Activated naive CD8-positive, alpha-beta T cell treated with anti-CD3 and anti-CD28 coated beads, Interleukin-2, amount 50 U/mL, for 24 hours (primary cell): ENCODE measurements around the gene AURKAIP1.
A peak's percentile ranks its signal among the peaks of the same experiment; 100 is the strongest.
"Not testable (repeated sequence)": the region's sequence is repeated elsewhere in the genome, so short reads cannot be mapped to it uniquely, and the experiment has no call there.

Source experiments
- ATAC-seq: fragments of 150-1000 bp; cut with Tn5 transposase; one replicate; pipeline ENCODE4 v1.10.0; 2021
- DNase-seq: peaks from one replicate; pipeline ENCODE4 v3.0.0; 2021
- H3K27ac Mint-ChIP-seq: one replicate; pipeline ENCODE4 v1.8.0; 2021; ENCODE audit warnings: mild to moderate bottlenecking, mixed read lengths
- H3K27me3 Mint-ChIP-seq: one replicate; pipeline ENCODE4 v1.8.0; 2021; ENCODE audit warnings: mixed read lengths
- H3K36me3 Mint-ChIP-seq: one replicate; pipeline ENCODE4 v1.8.0; 2021; ENCODE audit warnings: low read depth, mixed read lengths
- H3K4me1 Mint-ChIP-seq: one replicate; pipeline ENCODE4 v1.8.0; 2021; ENCODE audit warnings: mixed read lengths
- H3K4me3 Mint-ChIP-seq: one replicate; pipeline ENCODE4 v1.8.0; 2021; ENCODE audit warnings: mild to moderate bottlenecking, moderate library complexity, mixed read lengths
- H3K9me3 Mint-ChIP-seq: one replicate; pipeline ENCODE4 v1.8.0; 2021; ENCODE audit warnings: mixed read lengths

AURKAIP1 gene

DNA sequence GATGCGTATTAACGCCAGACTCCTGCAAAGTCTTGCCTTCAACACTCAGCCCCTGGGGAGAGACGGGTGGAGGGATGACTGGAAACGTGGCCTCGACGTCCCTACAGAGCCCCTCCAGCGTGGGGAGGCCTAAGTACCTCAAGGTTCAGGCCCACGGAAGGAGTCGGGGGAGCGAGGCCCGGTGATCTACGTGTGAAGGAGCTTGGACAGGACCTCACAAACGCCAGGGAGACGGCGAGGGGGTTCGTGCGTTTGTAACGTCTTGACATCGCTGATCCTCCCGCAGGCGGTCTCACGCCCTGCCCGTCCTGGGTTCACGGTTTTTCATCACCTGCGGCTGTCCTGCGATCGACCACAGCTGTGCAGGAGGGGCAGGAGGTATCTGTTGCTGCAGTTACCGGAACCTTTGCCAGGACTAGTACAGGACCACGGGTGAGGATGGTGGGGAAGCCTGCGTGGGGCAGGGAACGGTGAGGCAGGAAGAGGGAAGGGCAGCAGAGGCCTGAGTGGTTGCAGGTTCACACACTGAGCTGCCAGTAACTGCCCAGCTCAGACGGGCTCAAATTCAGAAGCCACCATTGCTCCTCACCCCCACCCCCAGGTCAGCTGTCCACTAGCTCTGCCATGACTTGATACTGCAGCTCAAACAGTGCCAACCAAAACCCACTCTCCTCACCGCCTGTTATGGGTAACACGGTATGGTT lies 25.0 kb upstream of the AURKAIP1 start:
- peak overlapping the region; percentile 89 for H3K27ac Mint-ChIP-seq
- peaks cover 58% of the 10 kb centered on the region for H3K4me1 Mint-ChIP-seq
- peak; percentile 35 for DNase-seq
- H3K36me3 Mint-ChIP-seq: peaks cover 68% of the 10 kb centered on the region
- no peaks in the 10 kb centered on the region for H3K9me3 Mint-ChIP-seq
- ATAC-seq: no peak
- H3K27me3 Mint-ChIP-seq: no peaks in the 10 kb centered on the region
- H3K4me3 Mint-ChIP-seq: peak overlapping the region; percentile 95

DNA sequence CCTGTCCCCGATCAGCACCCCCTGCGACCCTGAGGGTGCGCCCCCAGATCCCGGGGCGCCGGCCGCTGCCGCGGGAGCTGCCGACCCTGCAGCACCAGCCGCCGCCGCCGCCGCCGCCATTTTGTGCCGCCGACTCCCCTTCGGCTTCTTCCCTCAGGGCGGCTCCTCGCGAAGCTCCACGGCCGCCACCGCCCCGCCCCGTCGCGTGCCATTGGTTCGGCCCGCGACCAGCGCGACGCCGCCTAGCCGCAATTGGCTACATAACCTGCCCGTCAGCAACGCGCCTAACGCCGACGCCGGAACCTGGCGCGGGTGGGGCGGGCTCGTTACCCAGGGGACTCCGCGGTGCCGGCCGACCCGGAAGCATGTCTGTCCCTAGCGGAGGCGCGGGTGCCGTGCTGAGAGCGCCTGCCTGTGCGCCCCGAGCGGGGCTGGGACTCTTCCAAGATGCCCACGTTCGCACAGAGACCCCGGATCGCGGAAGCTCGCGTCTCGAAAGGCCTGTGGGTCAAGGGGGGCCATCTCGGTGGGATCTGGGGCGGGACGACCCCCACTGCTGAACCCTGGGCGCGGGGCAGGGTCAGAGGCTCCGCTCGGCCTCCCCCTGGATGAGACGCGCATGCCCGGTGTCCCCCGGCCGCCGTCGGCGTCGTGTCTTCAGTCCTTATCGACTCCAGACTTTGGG lies 24.3 kb upstream of the AURKAIP1 start, which contains the start of gene CCNL2:
Gene CCNL2 (minus strand): TSS at position 149 of the 685 bp plus-strand sequence. CDS start 29 bp downstream, at position 120.
- H3K4me1 Mint-ChIP-seq: peaks cover 57% of the 10 kb centered on the region
- peak; percentile 100 for DNase-seq
- peak within 1 kb of the TSS; percentile 91 for H3K27ac Mint-ChIP-seq

DNA sequence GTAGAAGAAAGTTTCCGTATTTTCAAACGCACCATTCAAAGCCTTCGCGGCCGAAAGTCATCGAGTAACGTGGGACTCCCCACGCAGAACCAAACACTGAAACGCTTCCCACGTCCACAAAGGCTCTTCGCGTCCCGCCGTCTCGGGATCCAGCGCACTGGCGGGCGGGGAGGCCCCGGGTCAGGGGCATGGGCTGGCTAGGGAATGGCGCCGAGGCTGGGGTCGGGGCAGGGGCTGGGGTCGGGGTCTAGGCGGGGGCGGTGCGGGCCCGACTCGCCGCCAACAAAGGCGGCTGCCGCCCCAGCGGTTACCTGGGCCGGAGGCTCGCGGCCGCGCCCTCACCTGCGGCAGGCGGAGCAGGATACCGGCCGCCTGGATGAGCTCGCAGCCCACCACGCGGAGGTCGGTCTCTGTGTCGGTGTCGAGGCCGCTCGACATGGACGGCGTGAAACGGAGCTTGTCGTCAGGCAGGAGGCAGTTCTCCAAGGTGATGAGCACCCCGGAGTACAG lies 23.7 kb upstream of the AURKAIP1 start:
- Mint-ChIP-seq H3K36me3 (peaks cover 68% of the 10 kb centered on the region), H3K4me3 (peak overlapping the region; percentile 95), H3K9me3 (no peaks in the 10 kb centered on the region), H3K27ac (peak overlapping the region; percentile 91), H3K27me3 (no peaks in the 10 kb centered on the region), H3K4me1 (peaks cover 59% of the 10 kb centered on the region)
- DNase-seq (no peak), ATAC-seq (no peak)

More for the DNA sequence above, 24.3 kb upstream of the AURKAIP1 start, which contains the start of gene CCNL2:
- ATAC-seq: peak; percentile 98
- Mint-ChIP-seq H3K36me3 (peaks cover 65% of the 10 kb centered on the region), H3K9me3 (no peaks in the 10 kb centered on the region), H3K27me3 (no peaks in the 10 kb centered on the region), H3K4me3 (peak within 1 kb of the TSS; percentile 95)

DNA sequence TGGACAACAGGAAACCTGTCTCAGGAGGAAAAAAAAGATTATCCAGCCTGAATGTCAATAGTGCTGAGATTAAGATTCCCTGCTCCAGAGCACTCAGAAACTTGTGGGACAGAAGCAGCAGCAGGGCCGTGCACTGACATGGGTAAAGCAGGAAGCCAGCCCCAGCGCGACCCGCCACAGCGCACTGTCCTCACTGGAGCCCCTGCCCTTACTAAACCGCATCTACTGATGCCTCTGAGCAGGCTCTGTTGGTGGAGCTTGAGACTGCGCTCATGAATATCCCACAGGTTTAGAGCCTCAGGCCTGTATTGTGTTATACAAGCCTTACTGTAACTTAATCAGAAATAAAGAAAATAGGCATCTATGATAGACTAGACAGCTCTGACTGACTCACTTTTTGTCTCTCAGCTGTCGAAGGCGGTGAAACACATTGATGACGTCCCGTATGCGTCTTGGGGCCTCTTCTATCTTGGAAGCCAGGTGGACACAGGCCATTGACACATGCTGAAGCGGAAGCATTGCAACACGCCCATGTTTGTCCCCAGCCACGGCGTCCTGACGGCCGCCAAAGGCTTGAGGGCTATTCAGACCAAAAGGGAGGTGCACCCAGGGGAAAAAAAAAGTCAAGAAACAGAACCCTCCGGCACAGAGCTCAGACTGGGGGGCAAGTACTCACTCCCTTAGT lies 23.0 kb upstream of the AURKAIP1 start:
- Mint-ChIP-seq H3K36me3 (peaks cover 68% of the 10 kb centered on the region), H3K27ac (peak overlapping the region; percentile 91), H3K9me3 (no peaks in the 10 kb centered on the region), H3K27me3 (no peaks in the 10 kb centered on the region), H3K4me3 (peak overlapping the region; percentile 95), H3K4me1 (peaks cover 54% of the 10 kb centered on the region)
- no peak for DNase-seq
- no peak for ATAC-seq

DNA sequence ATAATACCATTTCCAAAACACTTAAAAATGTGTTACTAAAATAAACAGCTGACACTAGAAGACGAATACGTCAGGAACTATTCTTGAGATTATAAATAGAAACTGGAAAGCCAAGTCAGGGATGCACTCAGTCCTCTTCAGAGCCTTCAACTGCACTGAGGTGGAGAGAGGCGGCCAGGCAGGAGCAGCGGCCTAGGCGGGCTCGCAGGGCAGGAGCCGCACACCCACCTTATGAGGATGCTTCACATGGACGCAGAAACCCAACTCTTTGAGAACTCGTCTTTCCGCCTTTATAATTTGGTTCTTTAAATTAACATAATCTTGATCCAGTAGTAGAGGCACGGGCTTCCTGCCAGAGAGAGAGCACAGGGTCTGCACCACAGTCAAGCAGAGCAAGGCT lies 20.2 kb upstream of the AURKAIP1 start:
- Mint-ChIP-seq H3K27me3 (no peaks in the 10 kb centered on the region), H3K27ac (peak overlapping the region; percentile 55), H3K36me3 (peaks cover 62% of the 10 kb centered on the region), H3K9me3 (no peaks in the 10 kb centered on the region), H3K4me3 (no peak overlapping the region), H3K4me1 (peaks cover 32% of the 10 kb centered on the region)
- ATAC-seq: no peak
- no peak for DNase-seq

DNA sequence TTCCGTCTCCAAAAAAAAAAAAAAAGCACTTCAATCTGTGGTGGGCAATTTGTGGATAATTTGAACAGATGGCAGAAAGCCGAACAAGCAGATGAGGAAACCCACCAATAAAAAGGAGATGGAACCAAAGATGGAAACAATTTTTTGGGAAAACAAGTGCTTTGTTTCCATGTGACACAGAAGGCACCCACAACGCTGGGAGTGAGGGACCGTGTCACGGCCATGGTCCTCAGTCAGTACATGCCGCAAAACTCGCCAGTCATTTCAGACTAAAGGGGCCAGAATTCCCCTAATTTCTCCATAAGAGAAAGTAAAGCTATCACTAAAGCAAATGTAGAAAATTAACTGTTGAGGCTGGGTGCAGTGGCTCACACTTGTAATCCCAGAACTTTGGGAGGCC lies 19.1 kb upstream of the AURKAIP1 start:
- Mint-ChIP-seq H3K27me3 (no peaks in the 10 kb centered on the region), H3K4me1 (peaks cover 26% of the 10 kb centered on the region), H3K4me3 (no peak overlapping the region), H3K9me3 (no peaks in the 10 kb centered on the region), H3K27ac (no peak overlapping the region), H3K36me3 (peaks cover 66% of the 10 kb centered on the region)
- DNase-seq: no peak
- no peak for ATAC-seq

DNA sequence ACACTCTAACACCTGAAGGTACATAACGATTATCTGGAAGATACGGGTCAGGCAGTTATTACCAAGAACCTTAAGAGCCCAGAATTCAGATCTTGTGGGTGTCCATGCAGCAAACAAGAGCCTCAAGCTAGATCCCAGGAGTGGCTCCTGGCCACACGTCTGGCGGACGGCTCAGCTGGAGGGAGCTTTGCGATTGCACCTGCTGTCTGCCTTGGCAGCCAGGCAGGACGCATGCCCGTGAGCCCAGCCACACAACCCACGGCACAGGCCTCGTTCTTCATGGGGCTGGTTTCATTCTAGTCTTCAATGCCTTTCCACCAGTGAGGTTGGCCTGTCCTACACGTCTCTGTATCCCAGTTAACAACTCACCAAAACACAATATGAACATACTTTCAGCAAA lies 18.4 kb upstream of the AURKAIP1 start:
- H3K9me3 Mint-ChIP-seq: no peaks in the 10 kb centered on the region
- H3K36me3 Mint-ChIP-seq: peaks cover 71% of the 10 kb centered on the region
- H3K27me3 Mint-ChIP-seq: no peaks in the 10 kb centered on the region
- ATAC-seq (no peak), DNase-seq (no peak)
- no peak overlapping the region for H3K4me3 Mint-ChIP-seq
- H3K4me1 Mint-ChIP-seq: peaks cover 26% of the 10 kb centered on the region
- no peak overlapping the region for H3K27ac Mint-ChIP-seq

DNA sequence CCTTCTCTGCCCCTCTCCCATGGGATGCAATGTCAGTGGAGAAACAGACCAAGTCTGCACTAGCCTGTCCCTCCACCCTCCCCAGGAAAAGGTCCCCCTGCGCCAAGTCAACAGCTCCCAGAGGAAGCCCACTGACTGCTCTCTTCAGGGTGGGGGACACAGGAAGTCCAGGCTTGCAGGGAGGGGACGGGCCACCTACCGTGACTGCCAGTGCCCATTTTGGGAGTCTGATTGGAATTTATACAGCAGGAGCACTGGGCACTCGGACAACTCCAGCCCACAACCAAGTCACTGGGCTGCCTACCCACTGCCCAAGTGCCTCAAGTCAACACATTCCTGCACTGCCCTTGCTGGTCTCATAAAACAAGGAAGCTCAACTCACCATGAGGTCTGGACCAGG lies 18.0 kb upstream of the AURKAIP1 start:
- ATAC-seq (no peak), DNase-seq (no peak)
- Mint-ChIP-seq H3K4me3 (no peak overlapping the region), H3K27ac (no peak overlapping the region), H3K9me3 (no peaks in the 10 kb centered on the region), H3K4me1 (peaks cover 23% of the 10 kb centered on the region), H3K27me3 (no peaks in the 10 kb centered on the region), H3K36me3 (peaks cover 71% of the 10 kb centered on the region)

DNA sequence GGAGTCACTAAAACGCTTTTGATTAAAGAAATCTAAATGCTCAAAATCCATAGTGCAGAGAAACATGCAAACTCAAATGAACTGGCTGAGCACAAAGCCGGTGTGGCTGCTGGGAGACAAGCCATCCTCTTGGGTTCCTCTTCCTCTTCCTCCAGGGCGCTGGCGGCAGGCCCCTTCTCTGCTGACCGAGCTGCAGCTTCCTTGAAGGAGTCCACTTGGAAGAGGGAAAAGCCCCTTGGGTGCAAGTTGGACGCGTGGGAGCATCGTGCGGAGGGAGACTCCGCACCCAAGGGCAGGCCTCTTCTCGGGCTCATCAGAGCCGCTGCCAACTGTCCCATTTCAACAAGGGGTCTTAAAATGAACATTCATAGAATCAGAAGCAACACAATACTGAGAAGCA lies 16.2 kb upstream of the AURKAIP1 start:
- DNase-seq: no peak
- no peak for ATAC-seq
- Mint-ChIP-seq H3K9me3 (no peaks in the 10 kb centered on the region), H3K36me3 (peaks cover 78% of the 10 kb centered on the region), H3K27me3 (no peaks in the 10 kb centered on the region), H3K4me3 (no peak overlapping the region), H3K4me1 (peaks cover 14% of the 10 kb centered on the region), H3K27ac (no peak overlapping the region)

DNA sequence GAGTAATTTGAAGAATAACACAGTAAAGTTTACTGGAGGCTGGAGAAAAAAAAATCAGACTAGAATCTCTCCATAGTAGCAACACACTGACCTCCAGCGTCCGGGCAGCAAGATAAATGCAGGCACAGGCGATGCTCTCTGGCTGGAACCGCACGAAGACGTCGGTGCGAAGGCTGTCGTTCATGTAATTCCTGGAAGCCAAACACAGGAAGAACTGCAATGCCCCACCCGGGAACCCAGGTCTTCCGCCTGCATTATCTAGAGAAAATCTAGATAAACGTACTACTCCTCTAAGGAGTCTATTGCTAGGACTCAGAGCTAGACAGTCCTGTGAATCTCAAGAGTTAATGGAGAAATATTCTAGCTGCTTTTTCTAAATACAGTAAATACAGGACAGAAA lies 15.7 kb upstream of the AURKAIP1 start:
- Mint-ChIP-seq H3K27me3 (no peaks in the 10 kb centered on the region), H3K4me1 (peaks cover 12% of the 10 kb centered on the region), H3K9me3 (no peaks in the 10 kb centered on the region), H3K4me3 (no peak overlapping the region), H3K27ac (no peak overlapping the region), H3K36me3 (peaks cover 83% of the 10 kb centered on the region)
- ATAC-seq (no peak), DNase-seq (no peak)

DNA sequence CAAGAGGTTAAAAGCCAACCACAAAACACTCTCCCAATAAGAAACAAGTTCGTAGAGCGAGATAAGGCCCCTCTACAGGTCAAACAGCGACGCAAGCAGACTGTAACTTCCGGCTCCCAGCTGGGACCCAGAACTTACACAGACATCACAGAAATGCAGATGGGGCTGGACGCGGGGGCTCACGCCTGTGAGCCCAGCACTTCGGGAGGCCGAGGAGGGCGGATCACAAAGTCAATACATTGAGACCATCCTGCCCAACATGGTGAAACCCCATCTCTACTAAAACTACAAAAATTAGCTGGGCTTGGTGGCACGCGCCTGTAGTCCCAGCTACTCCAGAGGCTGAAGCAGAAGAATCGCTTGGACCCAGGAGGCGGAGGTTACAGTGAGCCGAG lies 13.1 kb upstream of the AURKAIP1 start:
- DNase-seq: no peak
- Mint-ChIP-seq H3K27me3 (no peaks in the 10 kb centered on the region), H3K36me3 (peaks cover 62% of the 10 kb centered on the region), H3K4me1 (no peaks in the 10 kb centered on the region), H3K27ac (no peak overlapping the region), H3K9me3 (no peaks in the 10 kb centered on the region), H3K4me3 (no peak overlapping the region)
- no peak for ATAC-seq

DNA sequence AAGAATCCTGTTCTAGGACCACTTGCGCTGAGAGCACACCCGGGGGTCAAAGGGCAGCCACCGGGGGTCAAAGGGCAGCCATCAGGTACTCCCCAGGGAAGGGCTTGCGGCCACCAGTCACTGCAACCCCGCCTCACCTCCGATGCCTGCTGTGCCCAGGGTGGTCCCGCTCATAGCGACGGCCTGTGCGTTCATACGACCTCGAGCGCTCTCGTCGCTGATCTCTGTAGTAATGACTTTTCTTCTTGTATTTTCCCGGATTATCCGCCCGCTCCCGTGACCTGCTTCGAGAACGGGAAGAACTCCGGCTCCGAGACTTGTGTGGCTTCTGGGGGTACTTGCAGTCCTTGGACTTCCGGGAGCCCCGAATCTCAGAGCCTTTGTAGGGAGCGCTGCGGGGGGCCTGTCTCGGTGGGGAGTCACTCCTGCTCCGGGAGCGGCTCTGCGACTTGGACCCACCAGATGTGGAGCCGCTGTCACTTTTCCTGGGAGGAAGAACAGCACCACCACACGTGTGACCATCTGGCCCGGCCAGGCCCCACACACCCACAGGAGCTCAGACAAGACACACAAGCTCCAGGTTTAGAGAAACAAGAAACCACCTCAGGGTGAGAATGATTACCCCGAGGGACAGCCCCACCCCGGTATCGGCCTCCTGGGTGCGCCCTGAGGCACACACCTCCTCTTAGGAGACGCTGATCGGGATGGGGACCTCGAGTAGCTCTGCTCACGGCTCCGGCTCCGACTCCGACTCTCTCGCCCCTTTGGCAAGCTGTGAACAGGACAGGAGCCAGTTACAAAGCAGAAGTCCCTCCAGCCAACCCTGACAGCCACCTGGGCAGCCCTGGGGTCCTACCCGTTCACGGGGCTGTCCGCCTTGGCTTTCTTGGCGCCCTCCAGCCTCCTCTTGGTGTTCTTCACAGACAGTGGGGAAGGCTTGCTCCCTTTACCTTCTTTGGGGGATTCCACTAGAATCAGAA lies 12.4 kb upstream of the AURKAIP1 start:
- Mint-ChIP-seq H3K27ac (no peak overlapping the region), H3K4me3 (no peak overlapping the region), H3K27me3 (no peaks in the 10 kb centered on the region), H3K36me3 (peaks cover 61% of the 10 kb centered on the region), H3K9me3 (no peaks in the 10 kb centered on the region), H3K4me1 (no peaks in the 10 kb centered on the region)
- ATAC-seq (no peak), DNase-seq (no peak)

DNA sequence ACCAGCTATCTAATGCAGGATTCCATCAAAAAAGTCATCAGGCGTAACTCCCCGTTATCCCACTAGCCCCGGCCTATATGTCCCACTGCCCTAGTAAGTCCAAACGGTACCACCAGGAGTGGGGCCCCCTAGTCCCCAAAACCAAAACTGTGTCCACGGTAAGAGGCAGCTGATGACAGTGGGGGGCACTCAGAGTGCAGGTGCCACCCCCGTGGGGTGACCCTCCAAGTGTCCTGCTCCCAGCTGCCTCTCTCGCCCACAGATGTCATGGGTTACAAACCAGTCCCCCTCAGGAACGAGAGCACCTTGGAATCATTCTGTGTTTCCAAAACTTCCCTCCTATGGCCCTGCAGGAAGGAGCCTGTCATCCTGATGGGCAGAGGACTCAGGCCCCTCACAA lies 10.9 kb upstream of the AURKAIP1 start:
- Mint-ChIP-seq H3K9me3 (no peaks in the 10 kb centered on the region), H3K4me3 (no peak overlapping the region), H3K27ac (no peak overlapping the region), H3K27me3 (no peaks in the 10 kb centered on the region), H3K4me1 (no peaks in the 10 kb centered on the region), H3K36me3 (peaks cover 50% of the 10 kb centered on the region)
- ATAC-seq: no peak
- DNase-seq: no peak

DNA sequence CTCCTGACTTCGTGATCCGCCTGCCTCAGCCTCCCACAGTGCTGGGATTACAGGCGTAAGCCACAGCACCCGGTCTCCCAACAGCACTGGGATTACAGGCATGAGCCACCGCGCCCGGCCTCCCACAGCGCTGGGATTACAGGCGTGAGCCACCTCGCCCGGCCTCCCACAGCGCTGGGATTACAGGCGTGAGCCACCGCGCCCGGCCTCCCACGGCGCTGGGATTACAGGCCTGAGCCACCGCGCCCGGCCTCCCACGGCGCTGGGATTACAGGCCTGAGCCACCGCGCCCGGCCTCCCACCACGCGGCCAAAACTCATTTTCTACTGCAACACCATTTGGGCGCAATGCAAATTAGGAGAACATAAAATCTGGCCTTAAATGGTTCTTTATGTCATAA lies 10.3 kb upstream of the AURKAIP1 start:
- peaks cover 44% of the 10 kb centered on the region for H3K36me3 Mint-ChIP-seq
- not testable (repeated sequence) for H3K9me3 Mint-ChIP-seq, H3K4me3 Mint-ChIP-seq, DNase-seq, ATAC-seq, H3K27ac Mint-ChIP-seq, H3K4me1 Mint-ChIP-seq, H3K27me3 Mint-ChIP-seq
